HepG2 (cell line): Measurements from ENCODE around the gene CCDC116. TPM values are rescaled to one million over a fixed set of nuclear protein-coding genes. Genes with fewer than 3 reads are reported as not detected.
A peak's percentile ranks its signal among the peaks of the same experiment; 100 is the strongest.

Source experiments
- ATAD3A ChIP-seq: sonication (generic); formaldehyde crosslinking; IDR thresholded peaks from 2 replicates; pipeline ENCODE4 v1.4.0; 2020; ENCODE audit warnings: missing genetic modification reagents
- ATF5 ChIP-seq: sonication (generic); formaldehyde crosslinking; IDR thresholded peaks from 2 replicates; pipeline ENCODE4 v1.4.0; 2020; ENCODE audit warnings: mild to moderate bottlenecking, low read depth, missing genetic modification reagents
- ATF7 ChIP-seq, 2 experiments: fragments of 450-650 bp in 1 of 2; sonication (generic) in 1 of 2; formaldehyde crosslinking in 1 of 2; IDR thresholded peaks; 2 replicates each; pipeline versions ENCODE4 v1.4.0 to v1.6.1; 2016 to 2020; ENCODE audit warnings: antibody characterized with exemption in 1 of 2, mild to moderate bottlenecking in 1 of 2, missing genetic modification reagents in 1 of 2
- NFE2 ChIP-seq: sonication (generic); formaldehyde crosslinking; IDR thresholded peaks from 2 replicates; pipeline ENCODE4 v1.4.0; 2020; ENCODE audit warnings: missing genetic modification reagents
- PAWR ChIP-seq: sonication (generic); formaldehyde crosslinking; IDR thresholded peaks from 2 replicates; pipeline ENCODE4 v1.4.0; 2020; ENCODE audit warnings: missing genetic modification reagents, mild to moderate bottlenecking, borderline replicate concordance
- REL ChIP-seq: sonication (generic); formaldehyde crosslinking; conservative IDR thresholded peaks from 2 replicates; pipeline ENCODE4 v1.8.0; 2022; ENCODE audit warnings: mild to moderate bottlenecking, missing genetic modification reagents, moderate library complexity
- RFXANK ChIP-seq: IDR thresholded peaks from 2 replicates; pipeline ENCODE4 v1.6.1; 2016
- ZNF24 ChIP-seq: fragments of 450-650 bp; IDR thresholded peaks from 2 replicates; pipeline ENCODE4 v1.6.1; 2017; ENCODE audit warnings: antibody characterized with exemption, mild to moderate bottlenecking
- ZNF329 ChIP-seq: sonication (generic); formaldehyde crosslinking; IDR thresholded peaks from 2 replicates; pipeline ENCODE4 v1.9.0; 2021; ENCODE audit warnings: low read depth, mild to moderate bottlenecking, missing genetic modification reagents
- ZNF501 ChIP-seq: sonication (generic); formaldehyde crosslinking; IDR thresholded peaks from 2 replicates; pipeline ENCODE4 v1.5.1; 2020; ENCODE audit warnings: mild to moderate bottlenecking, moderate library complexity, missing genetic modification reagents
- ZNF629 ChIP-seq: sonication (generic); formaldehyde crosslinking; conservative IDR thresholded peaks from 2 replicates; pipeline ENCODE4 v1.5.0; 2020; ENCODE audit warnings: missing genetic modification reagents
- ZNF639 ChIP-seq: conservative IDR thresholded peaks from 2 replicates; pipeline ENCODE4 v1.6.1; 2018; ENCODE audit warnings: missing genetic modification reagents
- polyA plus RNA-seq, 8 experiments: library from polyadenylated mRNA; depleted of rRNA in 3 of 8; stranded (reverse) in 7 of 8; unstranded in 1 of 8; fragments of >200 nt; fragmentation: Illumina TruSeq in 4 of 8; extraction: Trizol in 4 of 8; gene quantifications; 2 replicates each; pipeline versions ENCODE4 v1.2.1 to v1.2.3, GENCODE V29; 2011 to 2016; ENCODE audit warnings: low read depth in 4 of 8, missing spikeins in 1 of 8, mixed read lengths in 1 of 8; ENCODE audit not compliant: insufficient read depth in 1 of 8
- total RNA-seq, 5 experiments: library from RNA; depleted of rRNA; stranded (reverse); fragments of >200 nt; fragmentation: Illumina TruSeq; extraction: Trizol; gene quantifications; 2 replicates each; pipeline ENCODE4 v1.2.3, GENCODE V29; 2016; ENCODE audit warnings: low read depth in 1 of 5
- TF ChIP-seq, protein P1 (sequence below): sonication (generic); formaldehyde crosslinking; IDR thresholded peaks from 2 replicates; pipeline ENCODE4 v1.4.0; 2020; ENCODE audit warnings: mild to moderate bottlenecking, missing genetic modification reagents
- TF ChIP-seq, protein P2 (sequence below): sonication (generic); formaldehyde crosslinking; IDR thresholded peaks from 2 replicates; pipeline ENCODE4 v1.4.0; 2020; ENCODE audit warnings: missing genetic modification reagents
- TF ChIP-seq, protein P3 (sequence below): IDR thresholded peaks from 2 replicates; pipeline ENCODE4 v1.4.0; 2020; ENCODE audit warnings: mild to moderate bottlenecking, missing genetic modification reagents
- TF ChIP-seq, protein P4 (sequence below): sonication (generic); formaldehyde crosslinking; IDR thresholded peaks from 2 replicates; pipeline ENCODE4 v1.5.0; 2020; ENCODE audit warnings: mild to moderate bottlenecking, missing genetic modification reagents

Gene CCDC116
- total and polyA plus RNA-seq, 2 of the 13 experiments (the other 11 are each of a cell fraction or from before 2014, with no cell fraction given) = 0.15 to 0.33 TPM

- TF ChIP-seq ZNF639 (CRISPR knock-in tag) (no peak), ATF7 (IDR thresholded peaks at IDR 0.05) (no peak), ATF7 (CRISPR knock-in tag; IDR thresholded peaks at IDR 0.05) (no peak), PAWR (CRISPR knock-in tag) (no peak), ATAD3A (CRISPR knock-in tag) (no peak), ZNF629 (CRISPR knock-in tag) (no peak), ATF5 (CRISPR knock-in tag) (no peak), NFE2 (no peak), REL (CRISPR knock-in tag) (no peak), ZNF501 (CRISPR knock-in tag) (peak; percentile 41; the same call in 1 of the 2 replicates), RFXANK (CRISPR knock-in tag) (no peak), ZNF329 (CRISPR knock-in tag) (no peak), ZNF24 (no peak)
- TF ChIP-seq, protein P1, sequence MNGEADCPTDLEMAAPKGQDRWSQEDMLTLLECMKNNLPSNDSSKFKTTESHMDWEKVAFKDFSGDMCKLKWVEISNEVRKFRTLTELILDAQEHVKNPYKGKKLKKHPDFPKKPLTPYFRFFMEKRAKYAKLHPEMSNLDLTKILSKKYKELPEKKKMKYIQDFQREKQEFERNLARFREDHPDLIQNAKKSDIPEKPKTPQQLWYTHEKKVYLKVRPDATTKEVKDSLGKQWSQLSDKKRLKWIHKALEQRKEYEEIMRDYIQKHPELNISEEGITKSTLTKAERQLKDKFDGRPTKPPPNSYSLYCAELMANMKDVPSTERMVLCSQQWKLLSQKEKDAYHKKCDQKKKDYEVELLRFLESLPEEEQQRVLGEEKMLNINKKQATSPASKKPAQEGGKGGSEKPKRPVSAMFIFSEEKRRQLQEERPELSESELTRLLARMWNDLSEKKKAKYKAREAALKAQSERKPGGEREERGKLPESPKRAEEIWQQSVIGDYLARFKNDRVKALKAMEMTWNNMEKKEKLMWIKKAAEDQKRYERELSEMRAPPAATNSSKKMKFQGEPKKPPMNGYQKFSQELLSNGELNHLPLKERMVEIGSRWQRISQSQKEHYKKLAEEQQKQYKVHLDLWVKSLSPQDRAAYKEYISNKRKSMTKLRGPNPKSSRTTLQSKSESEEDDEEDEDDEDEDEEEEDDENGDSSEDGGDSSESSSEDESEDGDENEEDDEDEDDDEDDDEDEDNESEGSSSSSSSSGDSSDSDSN = 0 out of 2 replicates have a peak, but pooled peaks have one; percentile 30
- TF ChIP-seq, protein P2, sequence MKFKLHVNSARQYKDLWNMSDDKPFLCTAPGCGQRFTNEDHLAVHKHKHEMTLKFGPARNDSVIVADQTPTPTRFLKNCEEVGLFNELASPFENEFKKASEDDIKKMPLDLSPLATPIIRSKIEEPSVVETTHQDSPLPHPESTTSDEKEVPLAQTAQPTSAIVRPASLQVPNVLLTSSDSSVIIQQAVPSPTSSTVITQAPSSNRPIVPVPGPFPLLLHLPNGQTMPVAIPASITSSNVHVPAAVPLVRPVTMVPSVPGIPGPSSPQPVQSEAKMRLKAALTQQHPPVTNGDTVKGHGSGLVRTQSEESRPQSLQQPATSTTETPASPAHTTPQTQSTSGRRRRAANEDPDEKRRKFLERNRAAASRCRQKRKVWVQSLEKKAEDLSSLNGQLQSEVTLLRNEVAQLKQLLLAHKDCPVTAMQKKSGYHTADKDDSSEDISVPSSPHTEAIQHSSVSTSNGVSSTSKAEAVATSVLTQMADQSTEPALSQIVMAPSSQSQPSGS (CRISPR knock-in tag) = no peak
- TF ChIP-seq, protein P3, sequence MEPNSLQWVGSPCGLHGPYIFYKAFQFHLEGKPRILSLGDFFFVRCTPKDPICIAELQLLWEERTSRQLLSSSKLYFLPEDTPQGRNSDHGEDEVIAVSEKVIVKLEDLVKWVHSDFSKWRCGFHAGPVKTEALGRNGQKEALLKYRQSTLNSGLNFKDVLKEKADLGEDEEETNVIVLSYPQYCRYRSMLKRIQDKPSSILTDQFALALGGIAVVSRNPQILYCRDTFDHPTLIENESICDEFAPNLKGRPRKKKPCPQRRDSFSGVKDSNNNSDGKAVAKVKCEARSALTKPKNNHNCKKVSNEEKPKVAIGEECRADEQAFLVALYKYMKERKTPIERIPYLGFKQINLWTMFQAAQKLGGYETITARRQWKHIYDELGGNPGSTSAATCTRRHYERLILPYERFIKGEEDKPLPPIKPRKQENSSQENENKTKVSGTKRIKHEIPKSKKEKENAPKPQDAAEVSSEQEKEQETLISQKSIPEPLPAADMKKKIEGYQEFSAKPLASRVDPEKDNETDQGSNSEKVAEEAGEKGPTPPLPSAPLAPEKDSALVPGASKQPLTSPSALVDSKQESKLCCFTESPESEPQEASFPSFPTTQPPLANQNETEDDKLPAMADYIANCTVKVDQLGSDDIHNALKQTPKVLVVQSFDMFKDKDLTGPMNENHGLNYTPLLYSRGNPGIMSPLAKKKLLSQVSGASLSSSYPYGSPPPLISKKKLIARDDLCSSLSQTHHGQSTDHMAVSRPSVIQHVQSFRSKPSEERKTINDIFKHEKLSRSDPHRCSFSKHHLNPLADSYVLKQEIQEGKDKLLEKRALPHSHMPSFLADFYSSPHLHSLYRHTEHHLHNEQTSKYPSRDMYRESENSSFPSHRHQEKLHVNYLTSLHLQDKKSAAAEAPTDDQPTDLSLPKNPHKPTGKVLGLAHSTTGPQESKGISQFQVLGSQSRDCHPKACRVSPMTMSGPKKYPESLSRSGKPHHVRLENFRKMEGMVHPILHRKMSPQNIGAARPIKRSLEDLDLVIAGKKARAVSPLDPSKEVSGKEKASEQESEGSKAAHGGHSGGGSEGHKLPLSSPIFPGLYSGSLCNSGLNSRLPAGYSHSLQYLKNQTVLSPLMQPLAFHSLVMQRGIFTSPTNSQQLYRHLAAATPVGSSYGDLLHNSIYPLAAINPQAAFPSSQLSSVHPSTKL (CRISPR knock-in tag) = no peak
- TF ChIP-seq, protein P4, sequence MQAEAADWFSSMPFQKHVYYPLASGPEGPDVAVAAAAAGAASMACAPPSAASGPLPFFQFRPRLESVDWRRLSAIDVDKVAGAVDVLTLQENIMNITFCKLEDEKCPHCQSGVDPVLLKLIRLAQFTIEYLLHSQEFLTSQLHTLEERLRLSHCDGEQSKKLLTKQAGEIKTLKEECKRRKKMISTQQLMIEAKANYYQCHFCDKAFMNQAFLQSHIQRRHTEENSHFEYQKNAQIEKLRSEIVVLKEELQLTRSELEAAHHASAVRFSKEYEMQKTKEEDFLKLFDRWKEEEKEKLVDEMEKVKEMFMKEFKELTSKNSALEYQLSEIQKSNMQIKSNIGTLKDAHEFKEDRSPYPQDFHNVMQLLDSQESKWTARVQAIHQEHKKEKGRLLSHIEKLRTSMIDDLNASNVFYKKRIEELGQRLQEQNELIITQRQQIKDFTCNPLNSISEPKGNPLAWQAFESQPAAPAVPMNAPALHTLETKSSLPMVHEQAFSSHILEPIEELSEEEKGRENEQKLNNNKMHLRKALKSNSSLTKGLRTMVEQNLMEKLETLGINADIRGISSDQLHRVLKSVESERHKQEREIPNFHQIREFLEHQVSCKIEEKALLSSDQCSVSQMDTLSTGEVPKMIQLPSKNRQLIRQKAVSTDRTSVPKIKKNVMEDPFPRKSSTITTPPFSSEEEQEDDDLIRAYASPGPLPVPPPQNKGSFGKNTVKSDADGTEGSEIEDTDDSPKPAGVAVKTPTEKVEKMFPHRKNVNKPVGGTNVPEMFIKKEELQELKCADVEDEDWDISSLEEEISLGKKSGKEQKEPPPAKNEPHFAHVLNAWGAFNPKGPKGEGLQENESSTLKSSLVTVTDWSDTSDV = no peak
These were observed 10.3 kb downstream of the CCDC116 start (continued) for GRCh38 chr22:21642584-21643448.
